GM20431 (cell line): ENCODE results near the gene PIP5K1B.

Experiments
- in situ Hi-C: fragments of 300-500 bp; cut with MseI, MboI; formaldehyde crosslinking; loops from one replicate; pipeline ENCODE4 v1.15.0; 2020; ENCODE audit warnings: low sequenced_read_pairs; ENCODE audit not compliant: unreplicated experiment

The PIP5K1B gene

GRCh38 chr9:68998385-68998784 is 293.3 kb downstream of the PIP5K1B start:
- in situ Hi-C loops, result no loop called here

GRCh38 chr9:68998812-68999211 is 293.8 kb downstream of the PIP5K1B start:
- in situ Hi-C loops, result no loop called here

DNA sequence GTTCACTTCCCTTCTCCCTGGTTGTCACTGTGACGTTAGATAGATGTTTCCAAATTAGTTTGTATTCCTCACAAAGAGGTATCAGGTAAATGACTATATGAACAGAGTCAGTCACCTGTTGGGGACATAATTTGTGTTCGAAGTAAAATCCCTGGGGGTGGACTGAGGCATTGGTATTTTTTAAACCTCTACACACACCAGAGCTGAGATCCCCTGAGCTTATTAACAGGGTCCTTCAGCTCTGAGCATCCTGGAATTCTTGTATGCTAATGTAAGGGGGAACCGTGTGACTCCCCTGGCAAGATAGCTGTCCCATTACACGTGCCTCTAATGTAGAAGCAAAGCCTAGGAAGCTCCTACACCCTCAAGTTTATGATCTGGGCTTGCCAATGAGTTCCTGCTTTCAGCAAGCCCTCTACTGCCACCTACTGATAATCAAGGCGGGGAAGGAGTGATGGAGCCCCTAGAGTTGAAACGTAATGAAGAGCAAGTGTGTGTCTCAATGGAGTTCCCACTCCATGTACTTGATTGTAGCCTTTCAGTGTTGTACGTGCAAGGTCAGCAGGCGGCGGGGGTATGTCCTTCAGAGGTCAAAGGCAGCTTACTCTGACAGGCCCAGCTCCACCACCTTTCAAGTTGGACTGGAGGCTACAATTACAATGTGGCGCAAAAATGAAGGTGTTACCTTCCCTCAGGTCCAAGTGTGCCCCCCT is 294.5 kb downstream of the PIP5K1B start:
- in situ Hi-C loops, result loop anchor here (10.0 to 25.0 kb wide), 2 partner anchors 312 to 415 kb away; no protein-coding TSS in a partner anchor

GRCh38 chr9:69001921-69002320 is 296.9 kb downstream of the PIP5K1B start:
- in situ Hi-C loops, result loop anchor here (10.0 to 25.0 kb wide), 2 partner anchors 315 to 417 kb away; no protein-coding TSS in a partner anchor

GRCh38 chr9:69003051-69003450 is 298.0 kb downstream of the PIP5K1B start:
- in situ Hi-C loops, result loop anchor here (10.0 to 25.0 kb wide), 2 partner anchors 316 to 418 kb away; no protein-coding TSS in a partner anchor

DNA sequence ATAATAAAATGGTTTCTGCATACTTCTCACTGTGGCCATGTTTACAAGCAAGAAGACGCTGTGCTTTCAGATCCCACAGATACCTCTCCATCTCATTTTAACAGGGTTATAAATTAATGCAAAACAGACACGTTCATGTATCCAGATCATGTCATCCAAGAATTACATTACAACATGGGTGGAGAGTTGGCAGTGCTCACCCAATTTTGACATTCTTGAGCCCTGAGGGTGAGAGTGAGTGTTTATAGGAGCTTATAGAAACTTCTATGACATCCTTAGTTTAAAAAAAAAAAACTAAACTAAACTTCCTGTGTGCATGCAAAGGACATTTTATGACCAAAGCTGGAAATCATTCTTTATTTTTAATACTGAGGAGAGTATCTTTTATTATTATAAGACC is 299.8 kb downstream of the PIP5K1B start:
- in situ Hi-C loops, result loop anchor here (10.0 to 25.0 kb wide), 2 partner anchors 318 to 420 kb away; no protein-coding TSS in a partner anchor

DNA sequence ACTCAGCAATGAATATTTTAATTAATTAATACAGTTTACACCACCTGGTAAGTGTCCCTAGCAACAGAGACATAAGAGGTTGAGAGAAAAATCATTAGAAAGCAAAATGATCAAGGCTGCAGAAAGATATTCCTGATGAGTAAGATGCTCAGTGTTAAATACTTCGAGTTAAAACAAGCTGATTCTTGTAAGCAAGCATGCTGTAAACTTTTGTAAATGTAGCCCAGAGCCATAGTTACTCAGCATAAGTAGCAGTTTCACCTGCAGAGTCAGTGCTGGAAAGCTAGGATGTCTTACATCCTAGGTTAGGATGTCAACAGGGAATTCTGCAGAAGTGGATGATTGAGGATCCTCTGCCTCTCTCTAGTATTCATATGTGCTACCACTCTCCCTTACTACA is 304.7 kb downstream of the PIP5K1B start:
- in situ Hi-C loops, result loop anchor here (10.0 to 25.0 kb wide), 2 partner anchors 322 to 425 kb away; no protein-coding TSS in a partner anchor

- in situ Hi-C loops, result loop anchor here (25.0 kb wide), 1 partner anchor 326 kb away; no protein-coding TSS in a partner anchor
These were observed 307.8 kb downstream of the PIP5K1B start for GRCh38 chr9:69012696-69013381.

DNA sequence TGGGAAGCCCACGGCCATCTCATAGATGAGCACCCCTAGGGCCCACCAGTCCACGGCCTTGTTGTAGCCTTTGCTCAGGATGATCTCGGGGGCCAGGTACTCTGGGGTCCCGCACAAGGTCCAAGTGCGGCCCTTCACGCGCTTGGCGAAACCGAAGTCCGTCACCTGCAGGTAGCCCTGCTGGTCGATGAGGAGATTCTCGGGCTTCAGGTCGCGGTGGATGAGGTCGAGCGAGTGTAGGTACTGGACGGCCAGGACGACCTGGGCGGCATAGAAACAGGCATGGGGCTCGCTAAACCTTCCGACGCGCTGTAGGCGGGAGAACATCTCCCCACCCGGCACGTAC is 308.3 kb downstream of the PIP5K1B start:
- in situ Hi-C loops, result loop anchor here (25.0 kb wide), 1 partner anchor 326 kb away; no protein-coding TSS in a partner anchor

- in situ Hi-C loops, result loop anchor here (25.0 kb wide), 1 partner anchor 327 kb away; no protein-coding TSS in a partner anchor
These were observed 309.0 kb downstream of the PIP5K1B start, which contains the start of gene PRKACG for GRCh38 chr9:69014013-69014412. TSS of gene PRKACG (minus strand) at chr9:69014113. CDS start at chr9:69014092, 21 bp downstream.

GRCh38 chr9:69016191-69017096 is 311.4 kb downstream of the PIP5K1B start:
- in situ Hi-C loops, result loop anchor here (25.0 kb wide), 1 partner anchor 329 kb away; no protein-coding TSS in a partner anchor

DNA sequence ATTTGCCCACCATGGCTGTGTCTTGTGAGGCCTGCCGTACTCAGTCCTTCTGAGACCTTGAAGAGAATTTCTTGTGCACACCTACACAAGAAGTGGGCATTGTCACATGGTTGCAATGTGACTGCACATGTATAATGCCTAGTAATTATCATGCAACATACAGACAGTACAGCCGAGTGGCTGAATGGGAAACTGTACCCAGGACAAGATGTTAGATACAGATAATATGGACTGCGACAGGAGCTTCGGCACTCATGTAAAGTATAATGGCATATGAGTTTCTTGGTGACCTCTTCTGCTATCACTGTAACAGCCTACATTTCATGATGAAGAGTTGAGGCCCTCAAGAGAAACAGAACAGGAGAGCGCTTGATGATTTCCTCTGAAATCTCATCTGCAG is 313.7 kb downstream of the PIP5K1B start:
- in situ Hi-C loops, result loop anchor here (25.0 kb wide), 1 partner anchor 331 kb away; no protein-coding TSS in a partner anchor

DNA sequence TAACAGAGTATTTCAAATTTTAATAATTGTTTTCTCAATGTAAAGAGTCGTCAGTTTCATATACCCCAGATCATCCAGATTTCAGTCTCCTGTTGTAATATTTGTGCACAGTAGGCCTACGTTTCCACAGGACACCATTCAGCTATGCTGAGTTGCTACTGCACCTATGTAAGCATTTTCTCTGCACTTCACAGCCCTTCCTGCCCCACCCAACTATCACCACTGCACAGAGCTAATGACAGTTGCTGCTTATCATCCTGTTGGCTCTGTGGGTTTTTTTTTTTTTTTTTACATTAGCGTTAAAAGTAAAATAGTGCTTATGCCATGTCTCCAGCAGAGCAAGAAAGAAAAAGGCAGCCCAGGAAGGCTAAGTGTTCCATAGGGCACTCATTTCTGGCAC is 314.8 kb downstream of the PIP5K1B start:
- in situ Hi-C loops, result loop anchor here (25.0 kb wide), 1 partner anchor 333 kb away; no protein-coding TSS in a partner anchor

GRCh38 chr9:69020301-69021145 is 315.5 kb downstream of the PIP5K1B start:
- in situ Hi-C loops, result loop anchor here (25.0 kb wide), 1 partner anchor 333 kb away; no protein-coding TSS in a partner anchor

- in situ Hi-C loops, result loop anchor here (25.0 kb wide), 1 partner anchor 336 kb away; no protein-coding TSS in a partner anchor
These were observed 318.6 kb downstream of the PIP5K1B start for GRCh38 chr9:69023650-69024049.

- in situ Hi-C loops, result no loop called here
These were observed 322.5 kb downstream of the PIP5K1B start for GRCh38 chr9:69027355-69028097.

- in situ Hi-C loops, result no loop called here
These were observed 323.7 kb downstream of the PIP5K1B start for GRCh38 chr9:69028754-69029153.

- in situ Hi-C loops, result no loop called here
These were observed 324.5 kb downstream of the PIP5K1B start for GRCh38 chr9:69029535-69029934.
